GM18499 (cell line): Measurements from ENCODE around the gene SULT1E1.
A peak's percentile ranks its signal among the peaks of the same experiment; 100 is the strongest.

Source experiments
- ATAC-seq: cut with Tn5 transposase; IDR thresholded peaks from one replicate; pipeline ENCODE4 v1.9.1; 2021; ENCODE audit warnings: moderate number of reproducible peaks; ENCODE audit not compliant: insufficient read depth, unreplicated experiment

SULT1E1 gene

DNA sequence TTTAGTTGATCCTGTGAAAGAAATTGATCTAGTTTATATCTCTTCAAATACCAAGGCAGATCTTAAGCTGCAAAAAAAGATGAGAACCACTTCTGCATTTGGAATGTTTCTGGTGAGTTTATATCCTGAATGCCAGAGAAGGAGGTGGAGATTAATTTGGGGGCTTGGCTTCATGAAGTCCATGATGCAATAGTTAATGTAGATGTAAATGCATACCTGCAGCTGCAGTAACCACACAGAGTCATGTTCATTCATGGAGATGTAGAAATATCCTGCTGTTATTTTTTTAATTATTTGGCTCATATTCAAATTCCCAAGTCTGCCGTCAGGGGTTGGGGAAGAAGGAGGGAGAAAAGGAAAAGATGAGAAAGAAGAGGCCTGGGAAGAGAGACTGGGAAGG, at the start of gene SULT1E1:
Gene SULT1E1, minus strand, starts transcription at position 94 of the 400 bp plus-strand sequence. CDS start 2,501 bp downstream, outside the sequence.
- no peak for ATAC-seq

- ATAC-seq, result no peak
These were observed 49.2 kb upstream of the SULT1E1 start for GRCh38 chr4:69909195-69909594.

DNA sequence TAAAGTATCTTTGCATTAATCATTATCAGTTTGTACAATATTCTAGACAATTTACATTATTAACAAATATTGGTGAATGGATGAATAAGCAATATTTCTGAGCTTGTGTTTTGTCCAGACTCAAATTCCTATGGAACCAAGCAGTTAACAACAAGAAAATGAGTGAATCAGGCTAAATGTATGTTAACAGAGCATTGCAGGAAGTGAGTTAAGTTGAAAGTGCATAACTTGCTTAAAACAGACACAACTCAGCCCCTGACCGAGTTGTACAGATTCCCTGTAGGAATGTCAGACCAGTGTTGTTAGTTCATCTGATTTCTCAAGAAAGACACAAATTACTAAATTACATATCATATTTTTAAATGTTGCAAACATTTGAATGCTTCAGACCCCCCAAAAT, 47.2 kb upstream of the SULT1E1 start:
- no peak for ATAC-seq

DNA sequence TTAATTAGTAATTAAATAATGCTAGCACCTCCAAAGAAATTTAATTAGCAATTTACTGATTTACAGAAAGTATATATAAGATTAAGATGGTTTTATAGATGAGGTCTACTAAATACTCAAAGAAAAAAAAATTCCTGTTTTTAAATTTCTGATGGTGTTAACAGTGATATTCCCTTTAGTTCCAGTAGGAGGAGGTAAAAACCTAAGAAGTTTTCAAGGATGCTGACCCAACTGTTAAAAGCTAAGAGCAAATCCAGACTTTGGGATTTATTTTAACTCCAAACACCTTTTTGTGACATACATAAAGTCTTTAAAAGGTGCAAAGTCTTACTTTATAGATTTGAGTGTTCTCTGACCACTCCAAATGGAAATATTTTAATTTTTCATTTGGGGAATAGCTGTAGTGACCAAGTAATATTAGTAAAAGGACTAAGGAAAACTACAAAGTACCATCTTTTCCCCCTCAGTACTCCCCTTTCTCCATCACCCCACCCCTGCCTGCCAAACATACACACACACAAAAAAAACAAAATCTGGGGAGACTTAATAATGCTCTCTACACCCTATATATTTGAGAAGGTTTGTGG, 36.7 kb upstream of the SULT1E1 start:
- ATAC-seq, result no peak

- no peak for ATAC-seq
These were observed 34.8 kb upstream of the SULT1E1 start for GRCh38 chr4:69894721-69895120.

DNA sequence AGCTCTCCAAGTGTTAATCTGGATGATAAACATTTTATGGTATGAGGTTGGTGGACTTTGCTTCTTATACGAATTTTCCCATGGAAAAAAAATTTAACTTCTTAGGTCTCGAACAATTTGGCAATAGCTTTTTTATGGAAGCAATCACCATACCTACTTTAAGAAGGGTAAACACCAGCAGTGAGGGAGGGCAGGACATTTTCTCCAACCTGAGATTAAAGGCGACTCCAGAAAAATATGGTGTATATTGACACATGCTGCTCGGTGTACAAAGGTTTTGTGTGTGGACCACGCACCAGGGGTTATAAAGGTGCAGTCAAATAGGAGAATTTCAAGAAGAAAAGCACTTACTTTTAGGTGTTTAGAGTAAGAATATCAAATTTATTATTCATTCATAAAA, 34.2 kb upstream of the SULT1E1 start:
- ATAC-seq, result no peak

GRCh38 chr4:69888336-69888735, 28.4 kb upstream of the SULT1E1 start:
- ATAC-seq, result no peak

- ATAC-seq, result no peak
These were observed 22.2 kb upstream of the SULT1E1 start for GRCh38 chr4:69882150-69882549.

DNA sequence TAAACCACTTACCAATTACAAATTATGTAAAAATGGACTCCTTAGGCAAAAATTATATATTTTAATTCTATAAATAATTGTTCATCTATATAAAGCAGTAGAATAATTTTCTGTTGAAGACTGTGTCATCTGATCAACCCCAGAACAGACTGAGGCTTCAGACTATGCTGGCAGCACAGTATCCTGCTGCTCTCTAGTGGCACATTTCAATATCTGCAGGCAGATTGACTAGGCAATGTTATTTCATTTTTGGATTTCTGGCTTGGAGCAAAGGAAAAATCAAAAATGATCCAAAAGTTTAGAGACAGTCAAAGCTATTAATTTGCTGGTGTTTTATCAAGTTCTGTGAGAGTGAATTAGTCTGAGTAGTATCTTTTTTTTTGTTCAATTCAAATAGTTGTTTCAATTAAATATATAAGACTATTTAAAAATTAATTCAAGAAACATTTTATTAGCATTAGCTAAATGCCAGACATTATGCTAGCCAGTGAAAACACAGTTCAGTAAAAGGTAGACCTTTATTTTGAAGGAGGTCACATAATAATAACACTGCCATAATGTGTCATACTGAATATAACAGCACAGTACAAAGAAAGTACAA, 21.3 kb upstream of the SULT1E1 start:
- peak; percentile 71 for ATAC-seq

DNA sequence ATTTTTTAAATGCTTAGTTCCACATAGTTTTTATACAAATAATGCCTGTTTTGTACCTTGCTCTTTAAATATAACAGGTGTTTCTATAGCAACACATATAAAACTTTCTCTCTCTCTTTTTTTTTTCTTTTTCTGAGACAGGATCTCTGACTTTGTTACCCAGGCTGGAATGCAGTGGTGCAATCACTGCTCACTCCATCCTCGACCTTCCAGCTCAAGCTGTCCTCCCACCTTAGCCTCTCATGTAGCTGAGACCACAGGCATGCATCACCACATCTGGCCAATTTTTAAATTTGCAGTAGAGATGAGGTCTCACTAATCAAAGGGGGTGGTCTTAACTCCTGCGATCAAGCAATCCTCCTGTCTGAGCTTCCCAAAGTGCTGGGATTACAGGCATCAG, 18.3 kb upstream of the SULT1E1 start:
- no peak for ATAC-seq

- ATAC-seq, result no peak
These were observed 17.5 kb upstream of the SULT1E1 start for GRCh38 chr4:69877453-69877852.

- no peak for ATAC-seq
These were observed 16.1 kb upstream of the SULT1E1 start for GRCh38 chr4:69876071-69876470.

GRCh38 chr4:69875576-69875975, 15.6 kb upstream of the SULT1E1 start:
- no peak for ATAC-seq

GRCh38 chr4:69874507-69874906, 14.6 kb upstream of the SULT1E1 start:
- no peak for ATAC-seq

DNA sequence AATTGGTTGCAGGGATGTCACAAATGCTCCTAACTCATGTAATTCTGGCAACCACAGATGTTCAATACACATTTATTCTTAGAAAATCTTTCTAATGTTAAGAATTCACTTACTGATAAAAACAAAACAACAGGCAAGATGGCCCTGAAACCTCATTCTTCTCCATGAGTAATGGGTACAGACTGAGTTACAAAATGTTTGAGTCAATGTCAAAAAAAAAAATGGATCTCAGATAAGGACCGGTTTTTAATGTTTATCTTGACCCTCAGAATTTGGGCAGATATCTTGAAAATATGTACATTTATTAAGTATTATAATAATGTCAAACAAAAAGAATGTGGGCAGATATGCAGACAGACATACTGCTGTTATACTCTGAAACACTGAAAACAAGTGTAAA, 1.8 kb upstream of the SULT1E1 start:
- no peak for ATAC-seq

- no peak for ATAC-seq
These were observed 765 bp upstream of the SULT1E1 start for GRCh38 chr4:69860521-69861298.

- no peak for ATAC-seq
These were observed 732 bp downstream of the SULT1E1 start for GRCh38 chr4:69859140-69859685.

DNA sequence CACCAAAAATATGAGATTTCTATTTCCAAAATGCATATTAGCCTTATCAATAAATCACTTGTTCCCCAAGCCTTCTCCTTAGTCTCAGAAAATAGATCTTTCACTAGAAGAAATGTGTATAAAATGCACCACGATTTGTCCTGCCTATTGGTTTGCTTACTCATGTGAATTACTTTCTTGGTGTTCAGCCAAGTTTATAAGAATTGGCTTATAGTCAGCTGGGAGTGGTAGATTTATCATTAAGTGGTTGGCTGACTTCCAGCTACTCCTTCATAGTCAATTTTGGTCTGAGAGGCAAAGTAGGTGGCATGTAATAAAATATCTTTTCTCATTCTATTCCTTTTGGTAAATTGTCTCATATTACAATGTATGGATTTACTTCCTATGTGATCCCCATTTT, 1.3 kb downstream of the SULT1E1 start:
- no peak for ATAC-seq

DNA sequence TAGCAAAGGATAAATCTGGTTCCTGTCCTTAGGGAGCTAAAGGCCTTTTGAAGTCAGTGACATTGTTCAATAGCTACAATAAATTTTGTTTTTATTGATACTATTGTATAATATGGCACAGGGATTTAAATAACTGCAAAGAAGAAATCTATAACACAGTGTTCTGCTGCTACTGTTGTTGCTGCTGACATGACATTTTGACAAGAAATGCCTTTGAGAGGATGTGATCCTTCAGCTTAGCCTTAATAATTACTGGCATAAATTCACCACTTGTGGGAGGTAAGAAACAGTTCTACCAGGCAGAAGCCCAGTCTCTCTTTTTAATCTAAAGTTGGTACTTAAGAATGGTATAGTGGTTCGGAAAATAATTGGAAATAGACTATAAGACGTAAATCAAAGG, 4.1 kb downstream of the SULT1E1 start:
- ATAC-seq, result no peak

DNA sequence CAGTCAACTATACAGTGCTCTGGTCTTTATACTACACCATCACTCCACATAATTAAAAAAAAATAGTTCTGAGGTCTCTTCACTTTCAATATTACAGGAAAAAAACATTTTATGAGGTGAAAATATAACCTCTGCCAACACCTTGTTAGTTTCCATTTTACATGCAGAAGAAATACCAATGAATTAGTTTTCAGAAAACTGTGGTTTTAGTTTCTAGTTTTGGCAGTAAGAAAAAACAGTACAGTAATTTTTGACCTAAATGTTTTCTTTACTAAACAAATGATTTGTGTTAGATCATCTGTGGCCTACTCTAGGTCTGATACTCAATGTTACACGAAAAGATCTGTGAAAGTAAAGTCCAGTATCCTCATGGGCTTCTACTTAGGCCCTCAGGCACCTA, 10.0 kb downstream of the SULT1E1 start:
- ATAC-seq, result peak; percentile 84

GRCh38 chr4:69849297-69849696, 10.6 kb downstream of the SULT1E1 start:
- no peak for ATAC-seq
